Sigmoid colon (tissue), 4 donors: Measurements from ENCODE around the gene GRIP1.

Experiments used
- EP300 ChIP-seq, 4 donors: sonication (generic); formaldehyde crosslinking; IDR thresholded peaks; one replicate each; pipeline ENCODE4 v1.6.1; 2017; ENCODE audit warnings: antibody characterized with exemption in 4 of 4
- POLR2A ChIP-seq, 2 donors: fragments of 450-650 bp; IDR thresholded peaks; one replicate each; pipeline ENCODE4 v1.6.1; 2016; ENCODE audit warnings: antibody characterized with exemption in 2 of 2, mild to moderate bottlenecking in 2 of 2, moderate library complexity in 2 of 2
- POLR2AphosphoS5 ChIP-seq, 4 donors: sonication (generic); formaldehyde crosslinking; IDR thresholded peaks; one replicate each; pipeline ENCODE4 v1.6.1; 2017; ENCODE audit warnings: antibody characterized with exemption in 4 of 4
- TF ChIP-seq, protein P1 (sequence below), 4 experiments: fragments of 450-650 bp in 3 of 4; fragments of 200-600 bp in 1 of 4; IDR thresholded peaks; one replicate each; pipeline ENCODE4 v1.5.1; 2016 to 2019; ENCODE audit warnings: antibody characterized with exemption in 4 of 4, mild to moderate bottlenecking in 3 of 4, moderate library complexity in 2 of 4

DNA sequence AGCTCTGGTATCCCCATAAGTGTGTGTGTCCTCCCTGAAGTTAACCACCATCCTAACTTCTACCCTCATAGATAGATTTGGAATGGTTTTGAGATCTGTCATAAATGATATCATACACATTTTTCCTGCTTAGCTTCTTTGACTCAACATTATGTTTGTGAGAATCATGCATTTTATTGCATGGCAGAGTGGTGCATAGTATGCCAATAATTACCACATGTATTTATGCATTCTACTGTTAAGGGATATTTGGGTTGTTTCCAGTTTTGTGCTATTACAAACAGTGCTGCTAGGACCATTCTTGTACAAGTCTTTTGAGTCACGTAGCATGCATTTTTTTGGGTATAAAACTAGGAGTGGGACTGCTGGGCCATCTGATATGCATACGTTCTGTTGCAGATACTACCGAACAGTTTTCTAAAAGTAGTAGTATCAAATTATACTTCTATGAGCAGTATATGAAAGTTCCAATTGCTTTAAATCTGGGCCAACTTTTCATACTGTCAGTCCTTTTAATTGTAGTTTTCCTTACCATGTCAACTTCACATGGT lies 13.4 kb downstream of the GRIP1 start:
- TF ChIP-seq POLR2A (IDR thresholded peaks at IDR 0.05) (no peak), EP300 (IDR thresholded peaks at IDR 0.05) (no peak), POLR2AphosphoS5 (IDR thresholded peaks at IDR 0.05) (no peak)
- TF ChIP-seq, protein P1, sequence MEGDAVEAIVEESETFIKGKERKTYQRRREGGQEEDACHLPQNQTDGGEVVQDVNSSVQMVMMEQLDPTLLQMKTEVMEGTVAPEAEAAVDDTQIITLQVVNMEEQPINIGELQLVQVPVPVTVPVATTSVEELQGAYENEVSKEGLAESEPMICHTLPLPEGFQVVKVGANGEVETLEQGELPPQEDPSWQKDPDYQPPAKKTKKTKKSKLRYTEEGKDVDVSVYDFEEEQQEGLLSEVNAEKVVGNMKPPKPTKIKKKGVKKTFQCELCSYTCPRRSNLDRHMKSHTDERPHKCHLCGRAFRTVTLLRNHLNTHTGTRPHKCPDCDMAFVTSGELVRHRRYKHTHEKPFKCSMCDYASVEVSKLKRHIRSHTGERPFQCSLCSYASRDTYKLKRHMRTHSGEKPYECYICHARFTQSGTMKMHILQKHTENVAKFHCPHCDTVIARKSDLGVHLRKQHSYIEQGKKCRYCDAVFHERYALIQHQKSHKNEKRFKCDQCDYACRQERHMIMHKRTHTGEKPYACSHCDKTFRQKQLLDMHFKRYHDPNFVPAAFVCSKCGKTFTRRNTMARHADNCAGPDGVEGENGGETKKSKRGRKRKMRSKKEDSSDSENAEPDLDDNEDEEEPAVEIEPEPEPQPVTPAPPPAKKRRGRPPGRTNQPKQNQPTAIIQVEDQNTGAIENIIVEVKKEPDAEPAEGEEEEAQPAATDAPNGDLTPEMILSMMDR (IDR thresholded peaks at IDR 0.05) = no peak
